C4-2B (cell line): ENCODE results near the gene SORCS2.
"Not testable (repeated sequence)": the region's sequence is repeated elsewhere in the genome, so short reads cannot be mapped to it uniquely, and the experiment has no call there.

Experiments used
- H3K27ac ChIP-seq: fragments of 450-650 bp; 2 replicates; pipeline ENCODE4 v1.5.1; 2017
- CTCF ChIP-seq: fragments of 450-650 bp; conservative IDR thresholded peaks from 2 replicates; pipeline ENCODE4 v1.5.1; 2017; ENCODE audit warnings: mild to moderate bottlenecking
- ZFX ChIP-seq: fragments of 450-650 bp; IDR thresholded peaks from 2 replicates; pipeline ENCODE4 v1.6.1; 2017

Gene SORCS2

GRCh38 chr4:7595934-7596461 is 403.7 kb downstream of the SORCS2 start:
- no peak overlapping the region for H3K27ac ChIP-seq
- TF ChIP-seq CTCF (no peak), ZFX (no peak)

GRCh38 chr4:7596918-7597606 is 404.7 kb downstream of the SORCS2 start:
- TF ChIP-seq CTCF (no peak), ZFX (no peak)
- H3K27ac ChIP-seq, result no peak overlapping the region

GRCh38 chr4:7598939-7599790 is 406.8 kb downstream of the SORCS2 start:
- H3K27ac ChIP-seq, result no peak overlapping the region
- TF ChIP-seq ZFX (no peak), CTCF (no peak)

GRCh38 chr4:7600247-7600646 is 407.9 kb downstream of the SORCS2 start:
- no peak overlapping the region for H3K27ac ChIP-seq
- TF ChIP-seq CTCF, result no peak
- no peak for TF ChIP-seq ZFX

- H3K27ac ChIP-seq, result not testable (repeated sequence)
These were observed 409.8 kb downstream of the SORCS2 start for GRCh38 chr4:7602166-7602565.

GRCh38 chr4:7607156-7607910 is 415.0 kb downstream of the SORCS2 start:
- no peak overlapping the region for H3K27ac ChIP-seq
- TF ChIP-seq CTCF (no peak), ZFX (no peak)

GRCh38 chr4:7608046-7608445 is 415.7 kb downstream of the SORCS2 start:
- no peak for TF ChIP-seq CTCF
- no peak for TF ChIP-seq ZFX
- H3K27ac ChIP-seq, result no peak overlapping the region
